Stimulated activated CD8-positive, alpha-beta memory T cell treated with anti-CD3 and anti-CD28 coated beads, Interleukin-2, amount 100 ng/mL, for 1 hour (primary cell): Measurements from ENCODE around the gene TUBD1.
"Not testable (repeated sequence)": the region's sequence is repeated elsewhere in the genome, so short reads cannot be mapped to it uniquely, and the experiment has no call there.

Experiments used
- DNase-seq, 2 donors: peaks; one replicate each; pipeline ENCODE4 v3.0.0-alpha.2; 2020; ENCODE audit warnings: low read depth in 2 of 2

TUBD1 gene

DNA sequence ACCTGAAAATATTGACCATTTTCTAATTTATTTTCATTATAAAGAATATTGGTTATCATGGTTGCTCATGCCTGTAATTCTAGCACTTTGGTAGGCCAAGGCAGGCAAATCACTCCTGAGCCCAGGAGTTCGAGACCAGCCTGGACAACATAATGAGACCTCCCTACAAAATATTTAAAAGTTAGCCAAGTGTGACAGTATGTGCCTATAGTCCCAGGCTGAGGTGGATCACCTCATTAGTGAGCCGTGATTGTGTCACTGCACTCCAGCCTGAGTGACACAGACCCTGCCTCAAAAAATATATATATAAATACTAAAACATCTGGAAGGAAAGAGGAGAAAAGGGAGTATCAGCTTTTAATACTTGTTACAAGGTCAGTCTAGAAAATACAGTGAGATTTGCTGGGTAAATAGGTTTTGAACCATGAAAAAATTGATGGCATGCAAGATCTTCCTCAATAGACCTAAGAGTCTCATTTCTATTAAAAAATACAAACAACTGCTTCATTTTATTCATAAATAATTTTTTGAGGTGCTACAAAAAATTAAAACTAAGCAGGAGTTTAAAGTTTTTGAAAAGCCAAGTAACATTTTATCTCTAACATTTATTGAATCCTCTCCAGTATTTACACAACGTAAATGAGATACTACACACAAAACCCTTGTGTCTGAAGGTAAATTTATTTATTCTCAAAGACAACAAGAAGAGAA lies 47.7 kb downstream of the TUBD1 start:
- DNase-seq: no peak

DNA sequence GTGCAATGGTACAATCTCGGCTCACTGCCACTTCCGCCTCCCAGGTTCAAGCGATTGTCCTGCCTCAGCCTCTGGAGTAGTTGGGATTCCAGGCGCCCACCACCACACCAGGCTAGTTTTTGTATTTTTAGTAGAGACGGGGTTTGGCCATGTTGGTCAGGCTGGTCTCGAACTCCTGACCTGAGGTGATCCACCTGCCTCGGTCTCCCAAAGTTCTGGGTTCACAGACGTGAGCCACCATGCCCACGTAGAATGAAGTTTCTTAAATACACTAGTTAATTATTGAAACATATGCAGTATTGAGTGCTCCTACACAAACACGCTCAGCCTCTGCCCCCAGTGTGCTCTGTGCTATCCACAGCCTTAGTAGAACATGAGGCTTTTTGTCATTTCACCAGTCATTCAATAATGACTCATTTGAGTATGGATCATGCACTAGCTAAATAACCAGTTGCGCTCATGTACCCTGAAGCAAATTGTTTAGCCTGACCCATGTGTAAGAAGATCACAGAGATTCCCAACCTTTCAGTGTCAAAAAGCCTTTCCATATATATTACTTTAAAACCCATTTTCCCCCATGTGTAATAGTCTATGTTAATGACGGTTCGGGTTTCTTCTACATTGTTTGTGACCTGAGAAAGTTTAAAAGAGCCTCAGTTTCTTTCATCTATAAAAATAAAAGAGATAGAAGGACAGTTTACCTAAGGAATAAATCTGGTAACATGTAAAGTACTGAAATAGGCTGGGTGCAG lies 49.7 kb downstream of the TUBD1 start:
- peak in 1 of 2 donors; percentile 29 for DNase-seq

DNA sequence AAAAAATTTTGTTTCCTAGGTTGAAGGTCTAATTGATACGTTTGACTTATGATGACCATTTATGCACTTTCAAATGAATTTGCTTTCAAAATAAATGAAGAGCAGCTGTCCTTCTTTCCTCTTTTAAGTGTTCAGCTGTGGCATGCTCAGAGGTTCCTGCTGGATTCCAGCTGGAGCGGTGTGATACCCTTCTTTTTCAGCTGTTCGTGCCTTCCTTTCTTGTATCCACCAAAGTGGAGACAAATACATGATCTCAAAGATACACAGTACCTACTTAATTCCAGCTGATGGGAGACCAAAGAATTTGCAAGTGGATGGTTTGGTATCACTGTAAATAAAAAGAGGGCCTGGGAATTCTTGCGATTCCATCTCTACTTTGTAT lies 50.9 kb downstream of the TUBD1 start:
- not testable (repeated sequence) for DNase-seq

DNA sequence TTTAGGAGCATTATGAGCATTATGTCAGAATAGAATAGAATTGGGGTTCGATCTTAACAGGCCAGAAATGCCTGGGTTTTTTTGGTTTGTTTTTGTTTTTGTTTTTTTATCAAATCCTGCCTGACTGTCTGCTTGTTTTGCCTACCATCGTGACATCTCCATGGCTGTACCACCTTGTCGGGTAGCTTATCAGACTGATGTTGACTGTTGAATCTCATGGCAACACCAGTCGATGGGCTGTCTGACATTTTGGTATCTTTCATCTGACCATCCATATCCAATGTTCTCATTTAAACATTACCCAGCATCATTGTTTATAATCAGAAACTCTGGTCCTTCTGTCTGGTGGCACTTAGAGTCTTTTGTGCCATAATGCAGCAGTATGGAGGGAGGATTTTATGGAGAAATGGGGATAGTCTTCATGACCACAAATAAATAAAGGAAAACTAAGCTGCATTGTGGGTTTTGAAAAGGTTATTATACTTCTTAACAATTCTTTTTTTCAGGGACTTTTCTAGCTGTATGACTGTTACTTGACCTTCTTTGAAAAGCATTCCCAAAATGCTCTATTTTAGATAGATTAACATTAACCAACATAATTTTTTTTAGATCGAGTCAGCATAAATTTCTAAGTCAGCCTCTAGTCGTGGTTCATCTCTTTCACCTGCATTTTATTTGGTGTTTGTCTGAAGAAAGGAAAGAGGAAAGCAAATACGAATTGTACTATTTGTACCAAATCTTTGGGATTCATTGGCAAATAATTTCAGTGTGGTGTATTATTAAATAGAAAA lies 51.5 kb downstream of the TUBD1 start:
- not testable (repeated sequence) for DNase-seq

DNA sequence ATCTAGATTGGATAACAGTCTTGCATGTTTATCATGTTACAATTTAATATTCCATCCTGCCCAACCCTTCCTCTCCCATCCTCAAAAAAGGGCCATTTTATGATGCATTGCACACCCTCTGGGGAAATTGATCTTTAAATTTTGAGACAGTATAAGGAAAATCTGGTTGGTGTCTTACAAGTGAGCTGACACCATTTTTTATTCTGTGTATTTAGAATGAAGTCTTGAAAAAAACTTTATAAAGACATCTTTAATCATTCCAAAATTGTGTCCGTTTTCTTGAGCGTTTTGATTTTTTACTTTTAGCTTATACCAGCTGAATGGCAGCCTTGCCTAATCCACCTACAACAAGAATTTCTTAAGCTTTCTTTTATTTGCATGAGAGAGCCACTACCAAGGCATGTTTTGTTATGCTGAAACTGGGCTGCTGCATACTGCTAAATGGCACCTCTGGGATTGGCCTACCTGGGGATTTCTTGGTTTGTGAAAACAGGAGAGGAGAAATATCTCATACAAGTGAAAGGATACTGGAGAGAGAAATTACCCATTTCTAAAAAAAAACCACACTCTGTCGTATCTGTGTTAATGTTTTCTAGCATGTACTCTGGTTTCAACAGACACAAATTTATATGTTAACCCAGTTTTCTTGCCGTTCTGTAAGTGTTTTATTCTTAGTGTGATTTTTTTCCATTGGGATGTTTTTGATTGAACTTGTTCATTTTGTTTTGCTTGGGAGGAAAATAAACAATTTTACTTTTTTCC lies 52.2 kb downstream of the TUBD1 start:
- DNase-seq: no peak

DNA sequence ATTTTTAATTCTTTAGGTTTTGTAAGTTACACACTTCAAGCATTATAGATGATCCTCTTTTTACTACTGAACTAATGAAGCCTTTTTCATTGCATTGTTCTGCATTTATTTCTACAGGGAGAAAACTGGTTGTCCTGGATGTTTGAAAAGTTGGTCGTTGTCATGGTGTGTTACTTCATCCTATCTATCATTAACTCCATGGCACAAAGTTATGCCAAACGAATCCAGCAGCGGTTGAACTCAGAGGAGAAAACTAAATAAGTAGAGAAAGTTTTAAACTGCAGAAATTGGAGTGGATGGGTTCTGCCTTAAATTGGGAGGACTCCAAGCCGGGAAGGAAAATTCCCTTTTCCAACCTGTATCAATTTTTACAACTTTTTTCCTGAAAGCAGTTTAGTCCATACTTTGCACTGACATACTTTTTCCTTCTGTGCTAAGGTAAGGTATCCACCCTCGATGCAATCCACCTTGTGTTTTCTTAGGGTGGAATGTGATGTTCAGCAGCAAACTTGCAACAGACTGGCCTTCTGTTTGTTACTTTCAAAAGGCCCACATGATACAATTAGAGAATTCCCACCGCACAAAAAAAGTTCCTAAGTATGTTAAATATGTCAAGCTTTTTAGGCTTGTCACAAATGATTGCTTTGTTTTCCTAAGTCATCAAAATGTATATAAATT lies 53.0 kb downstream of the TUBD1 start:
- no peak for DNase-seq

DNA sequence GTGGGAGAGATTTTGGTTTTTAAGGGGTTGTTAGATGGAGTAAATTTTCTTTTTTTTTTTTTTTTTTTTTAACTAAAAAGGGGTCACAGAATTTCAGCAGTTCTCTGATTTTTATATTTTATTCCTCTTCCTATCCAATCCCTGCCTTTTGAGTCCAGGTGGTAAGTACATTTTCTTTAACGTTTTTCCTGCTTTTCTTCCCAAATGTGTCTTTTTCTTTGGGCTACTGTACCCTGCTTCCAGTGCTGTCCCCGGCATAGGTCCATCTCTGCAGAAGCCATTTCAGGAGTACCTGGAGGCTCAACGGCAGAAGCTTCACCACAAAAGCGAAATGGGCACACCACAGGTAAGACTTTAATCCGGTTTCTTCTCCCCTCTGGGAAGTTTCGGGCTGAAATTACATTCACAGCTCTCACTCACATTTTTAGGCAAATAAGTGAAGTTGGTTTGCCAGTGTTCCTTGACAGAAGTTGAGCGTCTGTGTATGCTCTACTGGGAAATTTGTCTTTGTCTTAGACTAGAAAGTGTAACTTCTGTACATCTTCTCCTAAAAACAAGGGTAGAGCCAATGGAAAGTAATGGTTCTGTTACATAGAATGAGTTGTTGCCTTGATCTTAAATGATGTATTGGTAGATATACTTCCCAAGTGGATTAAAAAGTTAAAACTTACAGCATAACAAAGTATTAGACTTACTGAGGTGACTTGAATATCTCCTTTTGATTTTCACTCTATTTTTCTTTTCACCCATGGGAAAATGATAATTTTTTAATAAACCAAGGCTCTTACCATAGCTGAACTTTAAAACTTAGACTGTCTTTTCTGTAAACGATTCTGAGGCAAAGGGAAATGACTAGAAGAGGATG lies 54.5 kb downstream of the TUBD1 start:
- DNase-seq: no peak

DNA sequence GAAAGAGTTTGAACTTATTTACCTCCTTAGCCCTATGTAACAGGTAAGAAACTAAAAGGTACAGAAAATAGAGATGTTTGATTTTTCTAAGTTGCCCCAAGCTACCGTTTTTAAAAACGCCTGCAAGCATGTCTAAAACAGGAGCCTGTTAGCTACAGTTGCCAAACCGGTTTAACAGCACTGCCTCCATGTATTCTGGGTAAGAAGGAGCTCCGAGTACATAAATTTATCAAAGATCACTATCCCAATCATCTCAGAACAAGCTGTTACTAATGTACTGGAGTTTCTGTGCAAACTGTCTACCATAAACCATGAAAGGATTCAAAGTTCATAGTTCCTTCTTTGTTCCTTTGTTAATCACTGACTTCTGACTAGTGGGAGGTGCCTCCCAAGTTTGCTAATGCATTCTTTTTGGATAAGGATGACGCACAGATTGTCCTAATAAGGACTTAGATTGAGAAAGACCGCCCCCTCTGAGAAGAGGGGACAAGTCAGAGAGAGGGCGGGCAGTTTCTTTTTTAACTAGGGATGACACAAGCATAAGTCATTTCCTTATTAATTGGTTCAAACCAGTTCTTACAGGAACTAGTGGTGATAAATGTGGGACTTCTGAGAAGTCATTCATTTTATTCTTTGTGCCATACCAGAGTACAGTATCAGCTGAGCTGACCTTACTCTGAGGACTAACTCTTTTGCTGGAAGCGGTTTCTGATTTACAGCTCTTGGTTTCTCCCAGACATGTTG lies 55.3 kb downstream of the TUBD1 start:
- DNase-seq: peak in 1 of 2 donors; percentile 42

DNA sequence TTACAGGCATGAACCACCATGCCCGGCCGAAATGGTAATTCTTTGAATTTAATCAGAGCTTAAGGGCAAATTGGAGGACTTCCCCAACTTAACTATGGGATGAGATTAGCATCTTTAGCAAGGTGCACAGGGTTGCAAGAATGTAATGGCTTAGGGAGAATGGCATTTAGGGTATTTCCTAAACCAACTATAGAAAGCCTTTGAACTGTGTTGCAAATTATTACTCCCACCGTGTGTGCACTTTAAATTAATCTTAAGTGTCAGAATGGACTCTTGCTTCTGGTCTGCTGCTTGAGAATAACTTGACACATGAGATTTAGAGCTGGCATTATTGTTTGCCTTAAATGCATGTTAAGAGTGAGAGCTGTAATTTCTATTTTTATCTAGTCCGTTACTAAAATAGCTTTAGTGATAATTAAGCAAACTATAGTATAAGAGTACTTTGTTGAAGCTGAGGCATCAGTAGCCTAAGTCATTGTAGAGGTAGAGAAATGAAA lies 59.8 kb downstream of the TUBD1 start:
- DNase-seq: no peak

DNA sequence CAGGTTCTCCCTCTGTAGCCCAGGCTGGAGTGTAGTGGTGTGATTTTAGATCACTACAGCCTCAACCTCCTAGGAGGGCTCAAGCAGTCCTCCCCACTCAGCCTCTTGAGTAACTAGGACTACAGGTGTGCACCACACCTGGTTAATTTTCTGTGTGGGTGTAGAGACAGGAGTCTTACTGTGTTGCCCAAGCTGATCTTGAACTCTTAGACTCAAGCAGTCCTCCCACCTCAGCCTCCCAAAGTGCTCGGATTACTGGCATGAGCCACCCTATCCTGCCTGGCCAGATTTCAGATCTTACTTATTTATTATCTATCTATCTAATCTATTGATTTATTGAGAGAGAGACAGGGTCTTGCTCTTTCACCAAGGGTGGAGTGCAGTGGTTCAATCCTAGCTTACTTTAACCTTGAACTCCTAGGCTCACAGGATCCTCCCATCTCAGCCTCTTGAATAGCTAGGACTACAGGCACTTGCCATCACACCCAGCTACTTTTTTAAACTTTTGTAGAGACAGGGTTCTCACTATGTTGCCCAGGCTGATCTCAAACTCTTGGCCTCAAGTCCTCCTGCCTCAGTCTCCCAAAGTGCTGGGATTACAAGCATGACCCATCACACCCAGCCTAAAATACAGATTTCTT lies 61.8 kb downstream of the TUBD1 start:
- DNase-seq: no peak

DNA sequence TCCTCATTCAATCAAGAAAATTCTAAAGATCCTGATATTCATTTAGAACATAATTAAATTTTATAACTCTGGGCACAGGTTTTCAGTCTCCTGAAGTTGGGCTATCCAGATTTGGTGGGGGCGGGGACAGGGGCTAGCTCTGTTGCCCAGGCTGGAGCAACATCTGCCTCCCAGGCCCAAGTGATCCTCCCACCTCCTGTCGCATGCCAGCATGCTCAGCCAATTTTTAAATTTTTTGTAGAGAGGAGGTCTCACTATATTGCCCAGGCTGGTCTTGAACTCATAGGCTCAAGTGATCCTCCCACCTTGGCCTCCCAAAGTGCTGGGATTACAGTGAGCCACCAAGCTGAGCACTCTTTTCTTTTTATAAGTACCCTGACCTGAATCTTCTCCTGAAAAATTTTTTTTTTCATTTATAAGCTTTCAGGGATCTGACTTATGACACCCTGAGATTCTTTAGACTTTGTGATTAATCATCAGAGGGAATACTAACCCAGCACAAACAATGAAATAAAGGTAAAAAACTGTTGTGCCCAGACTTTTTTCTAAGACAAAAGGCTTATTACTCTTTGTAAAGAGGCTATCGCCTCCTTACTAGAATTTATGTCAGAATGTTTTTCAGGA lies 62.6 kb downstream of the TUBD1 start:
- no peak for DNase-seq

DNA sequence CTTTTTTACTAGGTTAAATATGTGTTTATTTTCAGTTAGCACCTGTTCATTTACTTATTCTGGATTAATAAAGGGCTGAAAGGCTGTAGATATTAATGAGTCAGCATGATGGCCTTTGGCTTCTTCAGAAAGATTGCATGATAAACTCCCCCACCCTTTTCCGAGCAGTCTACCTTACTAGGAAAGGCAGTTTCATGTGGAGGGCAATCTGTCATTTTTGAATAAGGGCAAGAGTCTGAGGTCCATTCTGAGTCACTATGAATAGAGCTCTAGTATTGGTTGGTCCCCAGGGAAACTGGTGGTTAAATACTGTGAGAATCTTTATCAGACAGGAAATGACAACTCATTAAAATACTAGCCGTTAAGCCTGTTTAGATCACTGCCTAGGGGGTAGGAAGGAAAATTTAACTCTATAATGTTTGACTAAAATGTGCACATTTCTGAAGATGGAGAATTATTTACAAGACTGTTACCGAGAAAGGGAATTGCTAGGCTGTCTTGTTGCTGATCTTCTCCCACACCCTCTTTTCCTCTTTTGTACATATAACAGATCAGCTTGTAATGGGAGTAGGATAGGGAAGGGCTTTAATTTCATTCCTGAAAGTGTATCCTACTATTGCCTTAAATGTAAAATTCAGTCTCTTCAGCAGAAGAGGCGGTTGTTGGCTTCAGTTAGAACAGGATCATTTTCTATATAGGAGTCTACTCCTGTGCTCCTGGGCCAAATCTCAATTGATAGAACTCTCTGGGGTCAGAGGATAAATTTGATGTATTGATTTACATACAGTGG lies 63.3 kb downstream of the TUBD1 start:
- DNase-seq: no peak

DNA sequence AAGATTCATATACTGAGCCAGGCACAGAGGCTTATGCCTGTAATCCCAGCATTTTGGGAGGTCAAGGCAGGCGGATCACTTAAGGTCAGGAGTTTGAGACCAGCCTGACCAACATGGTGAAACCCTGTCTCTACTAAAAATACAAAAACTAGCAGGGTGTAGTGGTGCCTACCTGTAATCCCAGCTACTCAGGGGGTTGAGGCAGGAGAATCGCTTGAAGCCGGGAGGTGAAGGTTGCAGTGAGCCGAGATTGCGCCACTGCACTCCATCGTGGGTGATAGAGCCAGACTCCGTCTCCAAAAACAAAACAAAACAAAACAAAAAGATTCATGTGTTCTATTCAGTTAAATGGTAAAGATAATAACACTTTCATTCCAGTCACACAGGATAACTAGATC lies 63.9 kb downstream of the TUBD1 start:
- DNase-seq: not testable (repeated sequence)

DNA sequence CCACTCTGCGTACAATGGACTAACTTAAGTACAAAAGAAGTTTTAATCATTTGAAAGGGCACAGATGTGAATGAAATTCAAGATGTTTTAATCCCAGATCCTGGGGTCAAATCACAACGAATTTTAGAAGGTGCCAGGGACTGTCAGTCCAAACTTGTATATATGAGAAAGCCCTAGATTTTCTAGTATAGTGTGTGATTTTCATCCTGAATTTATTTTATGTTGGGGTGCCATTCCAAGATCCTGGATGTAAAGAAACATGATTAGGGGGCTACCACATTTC lies 64.3 kb downstream of the TUBD1 start:
- DNase-seq: no peak

DNA sequence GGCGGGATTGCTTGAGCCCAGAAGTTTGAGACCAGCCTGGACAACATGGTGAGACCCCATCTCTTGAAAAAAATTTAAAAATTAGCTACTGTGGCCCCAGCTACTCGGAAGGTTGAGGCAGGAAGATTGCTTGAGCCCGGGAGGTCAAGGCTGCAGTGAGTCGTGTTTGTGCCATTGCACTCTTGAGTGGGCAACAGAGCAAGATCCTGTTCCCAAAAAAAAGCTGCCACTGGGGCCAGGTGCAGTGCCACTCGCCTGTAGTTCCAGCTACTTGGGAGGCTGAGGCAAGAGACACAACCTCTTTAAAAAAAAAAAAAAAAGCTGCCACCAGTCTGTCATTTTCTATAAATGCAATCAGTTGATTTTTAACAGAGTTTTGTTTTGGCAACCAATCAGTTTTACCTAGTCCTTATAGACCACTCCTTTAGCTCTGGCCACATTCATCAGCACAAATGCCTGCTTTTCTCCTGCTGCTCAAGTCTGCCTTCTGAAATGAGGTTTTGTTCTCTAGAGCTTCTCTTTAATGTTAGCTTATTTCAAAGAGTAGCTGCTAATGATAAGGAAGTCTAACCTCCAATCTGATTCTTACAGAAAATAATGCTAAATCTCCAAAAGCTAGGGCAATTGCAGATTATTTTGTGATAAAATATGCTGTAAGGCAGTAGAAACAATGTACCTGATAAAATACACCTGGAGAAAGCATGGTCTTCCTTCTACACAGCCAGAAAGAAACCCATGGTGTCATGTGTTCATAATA lies 64.8 kb downstream of the TUBD1 start:
- no peak for DNase-seq

DNA sequence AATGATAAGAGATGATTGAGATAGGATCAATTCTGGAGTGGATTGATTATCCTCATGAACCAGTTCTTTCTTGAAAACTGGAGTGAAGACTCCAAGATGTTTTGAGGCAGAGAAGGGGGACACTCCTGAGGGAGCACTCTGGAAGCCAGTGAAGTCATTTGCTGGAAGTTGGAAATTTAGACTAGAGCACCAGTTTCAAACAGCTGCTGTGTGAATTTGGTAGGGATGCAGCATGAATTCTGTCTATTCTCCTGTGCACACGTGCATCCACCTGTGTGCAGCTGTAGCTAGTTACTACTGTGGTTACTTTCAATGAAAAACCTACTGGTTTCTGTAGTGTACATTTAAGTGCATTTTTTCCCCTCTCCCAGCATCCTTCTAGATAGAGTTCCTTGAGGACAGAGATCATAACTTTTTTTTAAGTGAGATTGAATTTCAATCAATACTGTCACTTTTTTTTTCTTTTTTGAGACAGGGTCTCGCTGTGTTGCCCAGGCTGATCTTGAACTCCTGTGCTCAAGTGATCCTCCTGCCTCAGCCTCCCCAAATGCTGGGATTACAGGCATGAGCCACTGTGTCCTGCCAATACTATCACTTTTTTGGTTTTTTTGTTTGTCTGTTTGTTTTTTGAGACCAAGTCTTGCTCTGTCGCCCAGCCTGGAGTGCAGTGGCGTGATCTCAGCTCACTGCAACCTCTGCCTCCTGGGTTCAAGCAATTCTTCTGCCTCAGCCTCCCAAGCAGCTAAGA lies 65.9 kb downstream of the TUBD1 start:
- no peak for DNase-seq
